Measurements from ENCODE around the gene GPD2.

- no peak for TF ChIP-seq GATA2 (IDR thresholded peaks at IDR 0.05; ENCODE audit: low read depth, low read length)
- TF ChIP-seq GATA3 (IDR thresholded peaks at IDR 0.05; ENCODE audit: low read depth, low read length): no peak
Measured at GRCh38 chr2:156518138-156518537, 82.0 kb downstream of the GPD2 start.

All from SH-SY5Y (cell line).